ENCODE results near the gene GNG7. TPM values are rescaled to one million over a fixed set of nuclear protein-coding genes. Genes with fewer than 3 reads are reported as not detected.

The GNG7 gene
- total RNA-seq, 1 experiment from 2014 or later: 7.7 TPM

- Histone ChIP-seq H3K27ac (ENCODE audit: insufficient read length, low read depth, low read length) (no peak overlapping the region), H3K4ac (ENCODE audit: low read depth, low read length) (no peak overlapping the region), H2AK5ac (ENCODE audit: insufficient read length, low read length) (no peak overlapping the region), H3K56ac (ENCODE audit: insufficient read length, low read depth, low read length) (no peak overlapping the region), H3K79me1 (ENCODE audit: insufficient read depth, low read depth, low read length, poor library complexity, severe bottlenecking) (no peaks in the 10 kb centered on the region), H3K79me2 (ENCODE audit: insufficient read depth, low read length) (no peaks in the 10 kb centered on the region), H2BK20ac (ENCODE audit: low read depth, low read length, poor library complexity, severe bottlenecking) (no peak overlapping the region), H2AFZ (ENCODE audit: low read length) (no peak overlapping the region), H3K23ac (ENCODE audit: insufficient read length, low read depth, low read length) (no peak overlapping the region), H4K5ac (ENCODE audit: insufficient read length, low read depth, low read length) (no peak overlapping the region), H3K18ac (ENCODE audit: insufficient read length, low read depth, low read length) (no peak overlapping the region), H2BK5ac (ENCODE audit: insufficient read length, low read length) (no peak overlapping the region), H3K4me1 (ENCODE audit: insufficient read depth, low read length) (no peaks in the 10 kb centered on the region), H3T11ph (ENCODE audit: low read length) (no peak overlapping the region), H4K91ac (ENCODE audit: insufficient read length, low read depth, low read length) (no peak overlapping the region), H3K9me3 (ENCODE audit: control insufficient read depth, low read depth, low read length) (peaks cover 5% of the 10 kb centered on the region), H4K8ac (replicated peaks; ENCODE audit: insufficient read length, low read depth, low read length) (no peak overlapping the region), H2BK120ac (ENCODE audit: low read depth, low read length, poor library complexity, severe bottlenecking) (no peak overlapping the region), H4K20me1 (ENCODE audit: control insufficient read depth, insufficient read depth, insufficient read length) (no peaks in the 10 kb centered on the region), H2BK15ac (ENCODE audit: low read depth, low read length) (no peak overlapping the region), H3K14ac (ENCODE audit: insufficient read depth, low read length) (peak overlapping the region; percentile 31; the same call in 1 of the 2 replicates), H3K23me2 (ENCODE audit: insufficient read length, low read depth, low read length, poor library complexity, severe bottlenecking) (no peaks in the 10 kb centered on the region), H2BK12ac (ENCODE audit: insufficient read length, low read depth, low read length) (no peak overlapping the region), H3K27me3 (ENCODE audit: insufficient read depth, low read length) (no peaks in the 10 kb centered on the region), H3K9ac (ENCODE audit: extremely low read depth, insufficient read length, low read length) (no peak overlapping the region), H3K4me2 (ENCODE audit: insufficient read depth, insufficient read length, low read length) (no peak overlapping the region)
- TF ChIP-seq, protein P1, sequence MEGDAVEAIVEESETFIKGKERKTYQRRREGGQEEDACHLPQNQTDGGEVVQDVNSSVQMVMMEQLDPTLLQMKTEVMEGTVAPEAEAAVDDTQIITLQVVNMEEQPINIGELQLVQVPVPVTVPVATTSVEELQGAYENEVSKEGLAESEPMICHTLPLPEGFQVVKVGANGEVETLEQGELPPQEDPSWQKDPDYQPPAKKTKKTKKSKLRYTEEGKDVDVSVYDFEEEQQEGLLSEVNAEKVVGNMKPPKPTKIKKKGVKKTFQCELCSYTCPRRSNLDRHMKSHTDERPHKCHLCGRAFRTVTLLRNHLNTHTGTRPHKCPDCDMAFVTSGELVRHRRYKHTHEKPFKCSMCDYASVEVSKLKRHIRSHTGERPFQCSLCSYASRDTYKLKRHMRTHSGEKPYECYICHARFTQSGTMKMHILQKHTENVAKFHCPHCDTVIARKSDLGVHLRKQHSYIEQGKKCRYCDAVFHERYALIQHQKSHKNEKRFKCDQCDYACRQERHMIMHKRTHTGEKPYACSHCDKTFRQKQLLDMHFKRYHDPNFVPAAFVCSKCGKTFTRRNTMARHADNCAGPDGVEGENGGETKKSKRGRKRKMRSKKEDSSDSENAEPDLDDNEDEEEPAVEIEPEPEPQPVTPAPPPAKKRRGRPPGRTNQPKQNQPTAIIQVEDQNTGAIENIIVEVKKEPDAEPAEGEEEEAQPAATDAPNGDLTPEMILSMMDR (conservative IDR thresholded peaks at IDR 0.05): peak; percentile 18; the same call in 1 of the 3 replicates
- Mint-ChIP-seq H3K4me1 (no peaks in the 10 kb centered on the region), H3K9me3 (peaks cover 19 to 22% of the 10 kb centered on the region in 2 experiments), H3K27me3 (ENCODE audit: low read depth) (peaks cover 5% of the 10 kb centered on the region), H3K36me3 (ENCODE audit: insufficient read depth in 1 of 3, low read depth in 3 of 3) (peaks cover 2 to 11% (median 5%) of the 10 kb centered on the region in 3 experiments; a peak in 5 of 7 replicates), H3K27ac (no peak overlapping the region), H3K4me3 (no peak overlapping the region; a peak in 1 of 5 replicates)
- no CpG with 5 or more reads among the region's 18 CpGs for WGBS (ENCODE audit: extremely low coverage, insufficient read length, low lambda C conversion rate)
- no peak for DNase-seq
These were observed 38.4 kb downstream of the GNG7 start for GRCh38 chr19:2663920-2664571.
